BJ (cell line): ENCODE data around the gene SMAD9. TPM values are rescaled to one million over a fixed set of nuclear protein-coding genes. Genes with fewer than 3 reads are reported as not detected.

ENCODE experiments used
- CTCF ChIA-PET: fragments of 350-600 bp; formaldehyde crosslinking; extraction: SDS; loops from one replicate; lab custom pipeline; 2021; ENCODE audit warnings: antibody characterized with exemption, inconsistent platforms; lab: Yijun Ruan, JAX
- POLR2A ChIA-PET: fragments of 300-600 bp; sonication (Branson Sonifier 250); formaldehyde crosslinking; extraction: SDS; loops from one replicate; lab custom pipeline; 2021; ENCODE audit warnings: antibody characterized with exemption; lab: Charles Lee
- DNase-seq: peaks from one replicate; pipeline ENCODE4 v3.0.0-alpha.2; 2011; ENCODE audit warnings: low read depth
- H3K27me3 ChIP-seq: 2 replicates; pipeline ENCODE4 v1.6.0; 2011; ENCODE audit warnings: low read length; ENCODE audit not compliant: control insufficient read depth, insufficient read depth
- H3K36me3 ChIP-seq: 2 replicates; pipeline ENCODE4 v1.5.1; 2011; ENCODE audit warnings: low read length; ENCODE audit not compliant: control insufficient read depth, insufficient read depth
- H3K4me3 ChIP-seq: 2 replicates; pipeline ENCODE4 v1.5.1; 2011; ENCODE audit warnings: low read depth, mild to moderate bottlenecking, control low read depth, low read length
- CTCF ChIP-seq: IDR thresholded peaks from 2 replicates; pipeline ENCODE4 v1.5.1; 2011; ENCODE audit warnings: low read depth, mild to moderate bottlenecking, control low read depth, inconsistent platforms, low read length, moderate library complexity; ENCODE audit not compliant: insufficient read depth
- polyA plus RNA-seq: library from polyadenylated mRNA; depleted of rRNA; stranded (reverse); fragments of >200 nt; gene quantifications from 2 replicates; pipeline ENCODE4 v1.2.3, GENCODE V29; 2011

SMAD9 gene
- polyA plus RNA-seq, 1 experiment = 3.0 TPM

DNA sequence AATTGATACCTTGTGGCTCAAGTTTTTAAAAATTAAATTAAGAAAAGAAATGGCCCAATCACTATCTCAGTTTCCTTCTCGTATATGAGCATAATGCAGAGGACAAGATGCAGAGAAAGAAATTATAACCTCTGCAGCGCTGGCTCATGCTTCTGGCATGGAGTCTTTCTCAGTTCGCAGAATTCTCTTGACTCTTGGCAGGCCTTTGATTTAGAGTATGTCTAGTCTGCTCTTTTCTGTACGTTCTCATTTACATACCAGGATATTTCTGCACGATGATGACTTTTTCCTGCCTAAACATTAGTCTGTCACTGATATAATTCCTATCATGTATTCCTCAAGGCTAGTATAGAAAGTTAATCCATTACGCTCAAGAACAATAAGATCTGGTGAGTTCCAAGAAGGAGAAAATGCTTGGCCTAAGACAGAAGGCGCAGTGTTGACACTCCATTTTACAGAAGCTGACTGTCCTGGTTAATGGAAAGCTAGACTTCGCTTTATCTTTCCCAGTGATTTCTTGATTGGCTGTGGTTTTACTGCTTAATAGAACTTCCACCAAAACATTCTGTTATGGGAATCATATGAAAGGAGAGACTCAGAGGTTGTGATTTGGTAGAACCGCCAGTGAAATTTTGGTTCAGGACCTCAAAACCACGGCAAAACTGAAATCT is 1.7 kb upstream of the SMAD9 start:
- ChIA-PET POLR2A (no interaction called here), CTCF (no interaction called here)

GRCh38 chr13:36920616-36921185 is 663 bp upstream of the SMAD9 start:
- CTCF ChIA-PET = no interaction called here
- Histone ChIP-seq H3K36me3 (no peaks in the 10 kb centered on the region), H3K27me3 (no peaks in the 10 kb centered on the region), H3K4me3 (peak overlapping the region; percentile 77)
- no peak for TF ChIP-seq CTCF
- POLR2A ChIA-PET = no interaction called here
- DNase-seq = no peak

More for the DNA sequence above, 1.7 kb upstream of the SMAD9 start:
- DNase-seq = no peak
- Histone ChIP-seq H3K27me3 (no peaks in the 10 kb centered on the region), H3K36me3 (no peaks in the 10 kb centered on the region), H3K4me3 (no peak overlapping the region)
- no peak for TF ChIP-seq CTCF

DNA sequence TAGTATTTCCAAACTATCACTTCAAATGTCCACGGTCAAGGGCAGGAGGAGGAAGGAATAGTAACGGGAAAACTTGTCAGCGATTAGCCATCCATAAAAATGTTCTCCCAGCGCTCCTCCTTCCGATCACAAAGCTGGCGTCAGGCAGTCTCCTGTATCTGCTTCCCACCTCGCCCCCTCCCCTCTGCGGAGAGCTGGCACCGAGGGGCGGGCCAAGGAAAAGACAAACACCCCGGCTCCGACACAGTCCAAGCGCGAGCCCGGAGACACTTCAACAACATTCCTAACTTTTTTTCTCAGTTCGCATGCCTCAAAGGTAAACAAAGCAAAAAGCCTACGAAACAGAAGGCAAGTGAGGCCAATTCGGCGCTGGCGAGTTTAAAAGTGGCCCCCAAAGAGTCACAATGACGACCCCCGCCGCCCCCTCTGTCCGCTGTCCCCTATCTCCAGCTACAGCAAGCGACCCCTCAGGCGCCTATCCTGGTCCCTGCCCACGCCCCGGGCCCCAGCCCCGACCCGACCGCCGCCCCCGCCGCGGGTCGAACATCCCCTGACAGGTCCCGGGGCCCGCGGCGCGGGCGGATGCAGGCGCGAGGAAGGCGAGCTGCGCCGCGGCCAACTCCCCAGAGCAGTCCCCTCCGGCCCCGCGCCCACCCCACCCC is 736 bp downstream of the SMAD9 start:
- ChIA-PET CTCF (no interaction called here), POLR2A (no interaction called here)
- Histone ChIP-seq H3K36me3 (no peaks in the 10 kb centered on the region), H3K4me3 (peak overlapping the region; percentile 77), H3K27me3 (no peaks in the 10 kb centered on the region)
- no peak for DNase-seq
- TF ChIP-seq CTCF = no peak

DNA sequence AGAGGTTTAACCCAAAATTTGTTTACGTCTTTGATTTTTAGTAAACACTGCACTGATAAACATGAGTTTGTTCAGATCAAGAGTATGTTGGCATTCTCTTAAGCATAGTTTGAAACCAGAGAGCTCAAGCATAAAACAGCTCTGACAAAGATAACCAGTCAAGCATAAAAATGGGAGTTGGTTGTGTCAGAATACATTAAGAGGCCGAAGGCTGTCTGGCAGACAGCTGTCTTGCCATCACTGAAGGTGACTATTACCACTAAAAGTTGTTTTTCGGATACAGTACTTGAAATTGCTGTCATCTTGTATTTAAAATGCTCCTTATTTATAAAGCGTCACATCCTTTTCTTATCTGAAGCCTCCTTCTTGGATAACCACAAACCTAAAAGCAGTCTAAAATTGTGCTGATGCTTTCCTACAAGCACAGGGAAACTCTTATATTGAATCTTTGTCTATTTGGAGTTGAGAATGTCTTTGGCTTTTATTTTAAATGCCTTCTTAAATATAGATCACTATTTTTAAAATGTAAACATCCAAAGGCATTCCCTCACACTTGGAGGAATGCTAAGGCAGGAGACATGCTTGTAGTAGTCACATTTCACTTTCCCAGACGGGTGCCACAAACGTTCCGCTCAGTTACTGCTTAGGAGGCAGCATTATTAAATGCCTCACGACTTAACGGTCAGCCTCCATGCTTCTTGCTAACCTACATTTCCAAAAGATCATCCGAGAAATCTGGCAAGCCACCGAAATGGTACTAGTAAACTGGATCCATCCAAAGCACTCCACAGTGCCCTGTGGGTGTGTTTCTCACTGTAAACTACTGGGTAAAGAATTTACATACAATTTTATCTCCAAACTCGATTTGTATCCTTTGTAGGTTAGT is 1.5 kb downstream of the SMAD9 start:
- no peak for TF ChIP-seq CTCF
- Histone ChIP-seq H3K27me3 (no peaks in the 10 kb centered on the region), H3K36me3 (no peaks in the 10 kb centered on the region), H3K4me3 (peak overlapping the region; percentile 77)
- DNase-seq = no peak
- POLR2A ChIA-PET = no interaction called here
- CTCF ChIA-PET = no interaction called here
